Neural progenitor cell (in vitro differentiated cells): ENCODE data around the gene GASK1A.
A peak's percentile ranks its signal among the peaks of the same experiment; 100 is the strongest.

ENCODE experiments used
- EZH2 ChIP-seq: fragments of 200-600 bp; sonication (generic); IDR thresholded peaks from 2 replicates; pipeline ENCODE4 v1.6.1; 2017; ENCODE audit warnings: antibody characterized with exemption, mild to moderate bottlenecking, moderate library complexity
- EZH2phosphoT487 ChIP-seq: fragments of 200-600 bp; sonication (generic); IDR thresholded peaks from 2 replicates; pipeline ENCODE4 v1.6.1; 2017; ENCODE audit warnings: antibody characterized with exemption
- TF ChIP-seq, protein P1 (sequence below): fragments of 200-600 bp; sonication (generic); IDR thresholded peaks from 2 replicates; pipeline ENCODE4 v1.5.1; 2017; ENCODE audit warnings: antibody characterized with exemption, mild to moderate bottlenecking

DNA sequence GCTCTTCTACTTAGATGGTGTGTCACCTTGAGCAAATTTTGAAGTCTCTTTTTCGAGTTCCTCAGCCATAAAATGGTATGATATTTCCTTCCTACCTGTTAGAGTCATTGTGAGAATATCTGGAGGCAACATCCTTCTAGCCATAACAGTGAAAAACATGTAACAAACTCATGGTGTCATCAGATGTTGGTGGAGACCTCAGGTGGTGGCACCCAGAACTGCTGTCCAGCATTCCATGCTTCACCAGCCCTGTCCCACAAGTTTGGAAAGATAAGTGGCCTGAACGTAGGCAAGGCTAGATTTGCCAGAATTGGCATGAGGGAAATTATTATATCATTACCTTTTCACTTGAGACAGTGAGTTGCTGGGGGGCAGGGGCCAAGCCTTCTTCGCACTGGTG lies 30.4 kb downstream of the GASK1A start:
- TF ChIP-seq, protein P1, sequence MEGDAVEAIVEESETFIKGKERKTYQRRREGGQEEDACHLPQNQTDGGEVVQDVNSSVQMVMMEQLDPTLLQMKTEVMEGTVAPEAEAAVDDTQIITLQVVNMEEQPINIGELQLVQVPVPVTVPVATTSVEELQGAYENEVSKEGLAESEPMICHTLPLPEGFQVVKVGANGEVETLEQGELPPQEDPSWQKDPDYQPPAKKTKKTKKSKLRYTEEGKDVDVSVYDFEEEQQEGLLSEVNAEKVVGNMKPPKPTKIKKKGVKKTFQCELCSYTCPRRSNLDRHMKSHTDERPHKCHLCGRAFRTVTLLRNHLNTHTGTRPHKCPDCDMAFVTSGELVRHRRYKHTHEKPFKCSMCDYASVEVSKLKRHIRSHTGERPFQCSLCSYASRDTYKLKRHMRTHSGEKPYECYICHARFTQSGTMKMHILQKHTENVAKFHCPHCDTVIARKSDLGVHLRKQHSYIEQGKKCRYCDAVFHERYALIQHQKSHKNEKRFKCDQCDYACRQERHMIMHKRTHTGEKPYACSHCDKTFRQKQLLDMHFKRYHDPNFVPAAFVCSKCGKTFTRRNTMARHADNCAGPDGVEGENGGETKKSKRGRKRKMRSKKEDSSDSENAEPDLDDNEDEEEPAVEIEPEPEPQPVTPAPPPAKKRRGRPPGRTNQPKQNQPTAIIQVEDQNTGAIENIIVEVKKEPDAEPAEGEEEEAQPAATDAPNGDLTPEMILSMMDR, result peak; percentile 11
- no peak for TF ChIP-seq EZH2
- no peak for TF ChIP-seq EZH2phosphoT487
